ENCODE measurements around the gene MZT2A.
"Not testable (repeated sequence)": the region's sequence is repeated elsewhere in the genome, so short reads cannot be mapped to it uniquely, and the experiment has no call there.

GRCh38 chr2:131484906-131485460 lies 7.2 kb downstream of the MZT2A start:
- not testable (repeated sequence) for TF ChIP-seq CTCF (IDR thresholded peaks at IDR 0.05; ENCODE audit: low read depth, low read length); POLR2A (IDR thresholded peaks at IDR 0.05; ENCODE audit: extremely low read depth, insufficient read length)

All from NB4 (cell line).